ENCODE results near the gene LIPC.

Gene LIPC

GRCh38 chr15:58555162-58556027 lies 123.6 kb downstream of the LIPC start:
- Histone ChIP-seq H3K27ac (ENCODE audit: low read depth, low read length) (no peak overlapping the region), H3K4me3 (ENCODE audit: low read depth in 1 of 2, low read length in 2 of 2) (no peak overlapping the region), H3K27me3 (ENCODE audit: control insufficient read depth in 1 of 2, insufficient read depth in 2 of 2, low read length in 2 of 2) (no peaks in the 10 kb centered on the region), H3K4me1 (ENCODE audit: insufficient read depth, low read length) (no peaks in the 10 kb centered on the region), H3K9me3 (ENCODE audit: low read length) (no peaks in the 10 kb centered on the region), H3K36me3 (ENCODE audit: insufficient read depth, low read length) (no peaks in the 10 kb centered on the region), H3K9ac (ENCODE audit: low read length) (no peak overlapping the region)

GRCh38 chr15:58556028-58556361 lies 124.2 kb downstream of the LIPC start:
- Histone ChIP-seq H3K4me1 (ENCODE audit: insufficient read depth, low read length) (no peaks in the 10 kb centered on the region), H3K27me3 (ENCODE audit: control insufficient read depth in 1 of 2, insufficient read depth in 2 of 2, low read length in 2 of 2) (no peaks in the 10 kb centered on the region), H3K4me3 (ENCODE audit: low read depth in 1 of 2, low read length in 2 of 2) (no peak overlapping the region), H3K27ac (ENCODE audit: low read depth, low read length) (no peak overlapping the region), H3K9ac (ENCODE audit: low read length) (no peak overlapping the region), H3K9me3 (ENCODE audit: low read length) (no peaks in the 10 kb centered on the region), H3K36me3 (ENCODE audit: insufficient read depth, low read length) (no peaks in the 10 kb centered on the region)

- H3K36me3 ChIP-seq (ENCODE audit: insufficient read depth, low read length): no peaks in the 10 kb centered on the region
Observed at GRCh38 chr15:58556541-58556940, 124.8 kb downstream of the LIPC start.

GRCh38 chr15:58558777-58559176 lies 127.0 kb downstream of the LIPC start:
- no peak overlapping the region for H3K27ac ChIP-seq (ENCODE audit: low read depth, low read length)

More at GRCh38 chr15:58556541-58556940, 124.8 kb downstream of the LIPC start:
- Histone ChIP-seq H3K27ac (ENCODE audit: low read depth, low read length) (no peak overlapping the region), H3K9me3 (ENCODE audit: low read length) (no peaks in the 10 kb centered on the region), H3K4me3 (ENCODE audit: low read depth in 1 of 2, low read length in 2 of 2) (no peak overlapping the region), H3K27me3 (ENCODE audit: control insufficient read depth in 1 of 2, insufficient read depth in 2 of 2, low read length in 2 of 2) (no peaks in the 10 kb centered on the region), H3K9ac (ENCODE audit: low read length) (no peak overlapping the region), H3K4me1 (ENCODE audit: insufficient read depth, low read length) (no peaks in the 10 kb centered on the region)

GRCh38 chr15:58559904-58560588 lies 128.3 kb downstream of the LIPC start:
- no peak overlapping the region for H3K27ac ChIP-seq (ENCODE audit: low read depth, low read length)
- no peak overlapping the region for H3K4me3 ChIP-seq (ENCODE audit: low read depth in 1 of 2, low read length in 2 of 2)
- no peaks in the 10 kb centered on the region for H3K4me1 ChIP-seq (ENCODE audit: insufficient read depth, low read length)
- no peaks in the 10 kb centered on the region for H3K36me3 ChIP-seq (ENCODE audit: insufficient read depth, low read length)
- no peak overlapping the region for H3K9ac ChIP-seq (ENCODE audit: low read length)
- no peaks in the 10 kb centered on the region for H3K27me3 ChIP-seq (ENCODE audit: control insufficient read depth in 1 of 2, insufficient read depth in 2 of 2, low read length in 2 of 2)
- no peaks in the 10 kb centered on the region for H3K9me3 ChIP-seq (ENCODE audit: low read length)

More at GRCh38 chr15:58558777-58559176, 127.0 kb downstream of the LIPC start:
- Histone ChIP-seq H3K4me3 (ENCODE audit: low read depth in 1 of 2, low read length in 2 of 2) (no peak overlapping the region), H3K4me1 (ENCODE audit: insufficient read depth, low read length) (no peaks in the 10 kb centered on the region), H3K27me3 (ENCODE audit: control insufficient read depth in 1 of 2, insufficient read depth in 2 of 2, low read length in 2 of 2) (no peaks in the 10 kb centered on the region), H3K9ac (ENCODE audit: low read length) (no peak overlapping the region), H3K36me3 (ENCODE audit: insufficient read depth, low read length) (no peaks in the 10 kb centered on the region), H3K9me3 (ENCODE audit: low read length) (no peaks in the 10 kb centered on the region)

- Histone ChIP-seq H3K9me3 (ENCODE audit: low read length) (no peaks in the 10 kb centered on the region), H3K27ac (ENCODE audit: low read depth, low read length) (no peak overlapping the region), H3K4me1 (ENCODE audit: insufficient read depth, low read length) (no peaks in the 10 kb centered on the region), H3K27me3 (ENCODE audit: control insufficient read depth in 1 of 2, insufficient read depth in 2 of 2, low read length in 2 of 2) (no peaks in the 10 kb centered on the region), H3K9ac (ENCODE audit: low read length) (no peak overlapping the region), H3K4me3 (ENCODE audit: low read depth in 1 of 2, low read length in 2 of 2) (no peak overlapping the region), H3K36me3 (ENCODE audit: insufficient read depth, low read length) (no peaks in the 10 kb centered on the region)
Observed at GRCh38 chr15:58561321-58561720, 129.5 kb downstream of the LIPC start.

GRCh38 chr15:58562135-58562534 lies 130.3 kb downstream of the LIPC start:
- Histone ChIP-seq H3K4me1 (ENCODE audit: insufficient read depth, low read length) (no peaks in the 10 kb centered on the region), H3K27me3 (ENCODE audit: control insufficient read depth in 1 of 2, insufficient read depth in 2 of 2, low read length in 2 of 2) (no peaks in the 10 kb centered on the region), H3K4me3 (ENCODE audit: low read depth in 1 of 2, low read length in 2 of 2) (no peak overlapping the region), H3K27ac (ENCODE audit: low read depth, low read length) (no peak overlapping the region), H3K36me3 (ENCODE audit: insufficient read depth, low read length) (no peaks in the 10 kb centered on the region), H3K9ac (ENCODE audit: low read length) (no peak overlapping the region), H3K9me3 (ENCODE audit: low read length) (no peaks in the 10 kb centered on the region)

- Histone ChIP-seq H3K4me3 (ENCODE audit: low read depth in 1 of 2, low read length in 2 of 2) (no peak overlapping the region), H3K9me3 (ENCODE audit: low read length) (no peaks in the 10 kb centered on the region), H3K36me3 (ENCODE audit: insufficient read depth, low read length) (no peaks in the 10 kb centered on the region), H3K4me1 (ENCODE audit: insufficient read depth, low read length) (no peaks in the 10 kb centered on the region), H3K27ac (ENCODE audit: low read depth, low read length) (no peak overlapping the region), H3K9ac (ENCODE audit: low read length) (no peak overlapping the region), H3K27me3 (ENCODE audit: control insufficient read depth in 1 of 2, insufficient read depth in 2 of 2, low read length in 2 of 2) (no peaks in the 10 kb centered on the region)
Observed at GRCh38 chr15:58564981-58565380, 133.2 kb downstream of the LIPC start.

- no peak overlapping the region for H3K27ac ChIP-seq (ENCODE audit: low read depth, low read length)
- no peaks in the 10 kb centered on the region for H3K27me3 ChIP-seq (ENCODE audit: control insufficient read depth in 1 of 2, insufficient read depth in 2 of 2, low read length in 2 of 2)
- no peak overlapping the region for H3K4me3 ChIP-seq (ENCODE audit: low read depth in 1 of 2, low read length in 2 of 2)
- no peaks in the 10 kb centered on the region for H3K9me3 ChIP-seq (ENCODE audit: low read length)
- no peaks in the 10 kb centered on the region for H3K4me1 ChIP-seq (ENCODE audit: insufficient read depth, low read length)
- no peak overlapping the region for H3K9ac ChIP-seq (ENCODE audit: low read length)
- no peaks in the 10 kb centered on the region for H3K36me3 ChIP-seq (ENCODE audit: insufficient read depth, low read length)
Observed at GRCh38 chr15:58565619-58566018, 133.8 kb downstream of the LIPC start.

GRCh38 chr15:58566029-58566428 lies 134.2 kb downstream of the LIPC start:
- no peaks in the 10 kb centered on the region for H3K9me3 ChIP-seq (ENCODE audit: low read length)
- no peak overlapping the region for H3K9ac ChIP-seq (ENCODE audit: low read length)
- no peaks in the 10 kb centered on the region for H3K36me3 ChIP-seq (ENCODE audit: insufficient read depth, low read length)
- H3K4me1 ChIP-seq (ENCODE audit: insufficient read depth, low read length): no peaks in the 10 kb centered on the region
- H3K27me3 ChIP-seq (ENCODE audit: control insufficient read depth in 1 of 2, insufficient read depth in 2 of 2, low read length in 2 of 2): no peaks in the 10 kb centered on the region
- H3K27ac ChIP-seq (ENCODE audit: low read depth, low read length): no peak overlapping the region
- H3K4me3 ChIP-seq (ENCODE audit: low read depth in 1 of 2, low read length in 2 of 2): no peak overlapping the region

GRCh38 chr15:58568157-58568571 lies 136.4 kb downstream of the LIPC start:
- H3K27me3 ChIP-seq (ENCODE audit: control insufficient read depth in 1 of 2, insufficient read depth in 2 of 2, low read length in 2 of 2): no peaks in the 10 kb centered on the region
- no peak overlapping the region for H3K27ac ChIP-seq (ENCODE audit: low read depth, low read length)
- H3K4me1 ChIP-seq (ENCODE audit: insufficient read depth, low read length): no peaks in the 10 kb centered on the region
- H3K9ac ChIP-seq (ENCODE audit: low read length): no peak overlapping the region
- no peaks in the 10 kb centered on the region for H3K9me3 ChIP-seq (ENCODE audit: low read length)
- no peaks in the 10 kb centered on the region for H3K36me3 ChIP-seq (ENCODE audit: insufficient read depth, low read length)
- H3K4me3 ChIP-seq (ENCODE audit: low read depth in 1 of 2, low read length in 2 of 2): no peak overlapping the region

Data from muscle layer of colon (tissue), 2 donors.